ENCODE measurements around the gene LAPTM5.

GRCh38 chr1:30764396-30764795 is 6.8 kb upstream of the LAPTM5 start:
- TF ChIP-seq CTCF (IDR thresholded peaks at IDR 0.05; ENCODE audit: extremely low read depth in 1 of 2, insufficient read depth in 1 of 2, low read depth in 1 of 2, low read length in 2 of 2) (no peak), POLR2A (IDR thresholded peaks at IDR 0.05; ENCODE audit: low read depth, low read length) (no peak), MAX (IDR thresholded peaks at IDR 0.05; ENCODE audit: insufficient read depth, insufficient read length) (no peak), POLR2AphosphoS5 (IDR thresholded peaks at IDR 0.05; ENCODE audit: insufficient read depth, low read depth, low read length) (no peak), FOS (IDR thresholded peaks at IDR 0.05; ENCODE audit: borderline replicate concordance, insufficient read depth, low read length) (no peak), JUN (IDR thresholded peaks at IDR 0.05; ENCODE audit: borderline replicate concordance, insufficient read depth, insufficient read length, low read depth) (no peak), GATA2 (IDR thresholded peaks at IDR 0.05; ENCODE audit: insufficient read depth, insufficient read length, low read depth, low read length) (no peak)
